ENCODE data around the gene KCNAB1. TPM values are rescaled to one million over a fixed set of nuclear protein-coding genes. Genes with fewer than 3 reads are reported as not detected.

KCNAB1 gene
- total RNA-seq, 2 donors from 2014 or later: 0.07 to 0.74 TPM

DNA sequence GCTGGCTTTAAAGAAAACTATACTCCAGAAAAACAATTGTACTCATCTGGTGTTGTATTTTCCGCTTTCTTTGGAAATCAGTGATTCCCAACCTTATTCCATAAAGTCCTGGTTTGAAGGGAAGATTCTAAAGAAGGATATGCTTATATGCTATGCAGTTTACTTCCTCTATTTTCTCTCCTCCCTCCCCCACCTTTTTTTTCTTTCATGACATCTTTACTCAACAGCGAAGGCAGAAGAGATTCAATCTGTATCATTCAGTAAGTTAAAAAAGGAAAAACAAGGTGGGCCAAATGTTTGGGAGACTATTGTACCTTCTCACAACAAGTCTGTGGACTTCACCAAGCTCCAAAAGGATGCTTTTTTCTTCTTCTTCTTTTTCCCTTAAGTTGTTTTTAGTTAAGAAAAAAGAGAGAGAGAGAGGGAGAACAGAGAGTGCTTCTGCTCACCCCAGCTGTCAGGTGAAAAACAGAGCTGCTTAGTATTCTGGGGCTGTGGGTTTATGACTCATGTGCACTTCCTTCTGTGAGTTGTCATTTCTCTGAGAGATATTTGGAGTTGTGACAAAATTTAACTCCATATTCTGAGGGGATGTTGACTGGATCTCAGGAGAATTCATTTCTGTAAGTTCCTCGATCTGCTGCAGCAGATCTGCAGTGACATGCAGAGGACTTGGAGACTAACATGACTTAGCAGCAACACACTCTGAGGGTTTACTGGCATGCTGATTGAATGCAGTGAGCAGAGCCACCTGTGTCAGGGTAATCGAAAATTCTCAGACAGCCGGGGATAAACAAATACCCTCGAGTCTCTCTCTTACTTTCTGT lies 363.8 kb downstream of the KCNAB1 start:
- Histone ChIP-seq H3K36me3 (no peaks in the 10 kb centered on the region), H3K4me1 (no peaks in the 10 kb centered on the region), H3K27me3 (no peaks in the 10 kb centered on the region), H3K4me3 (no peak overlapping the region), H3K9me3 (no peaks in the 10 kb centered on the region), H3K9ac (ENCODE audit: low read depth in 2 of 2, low read length in 2 of 2) (no peak overlapping the region), H3K27ac (peak overlapping the region; percentile 74)
- intact Hi-C loops (cut with DNase I): no loop called here
- no peak for TF ChIP-seq CTCF (IDR thresholded peaks at IDR 0.05)
- no peak for DNase-seq

- Histone ChIP-seq H3K9me3 (no peaks in the 10 kb centered on the region), H3K9ac (ENCODE audit: low read depth in 2 of 2, low read length in 2 of 2) (no peak overlapping the region), H3K27ac (no peak overlapping the region), H3K27me3 (no peaks in the 10 kb centered on the region), H3K4me3 (no peak overlapping the region), H3K4me1 (no peaks in the 10 kb centered on the region), H3K36me3 (no peaks in the 10 kb centered on the region)
- no peak for TF ChIP-seq CTCF (IDR thresholded peaks at IDR 0.05)
- DNase-seq: no peak
- intact Hi-C loops (cut with DNase I): no loop called here
Observed at GRCh38 chr3:156488767-156489166, 368.4 kb downstream of the KCNAB1 start.

- Histone ChIP-seq H3K36me3 (no peaks in the 10 kb centered on the region), H3K9me3 (no peaks in the 10 kb centered on the region), H3K9ac (ENCODE audit: low read depth in 2 of 2, low read length in 2 of 2) (no peak overlapping the region), H3K4me3 (no peak overlapping the region), H3K27ac (no peak overlapping the region), H3K27me3 (no peaks in the 10 kb centered on the region), H3K4me1 (no peaks in the 10 kb centered on the region)
- DNase-seq: no peak
- intact Hi-C loops (cut with DNase I): no loop called here
- TF ChIP-seq CTCF (IDR thresholded peaks at IDR 0.05): no peak
Observed at GRCh38 chr3:156489462-156489911, 369.1 kb downstream of the KCNAB1 start.

DNA sequence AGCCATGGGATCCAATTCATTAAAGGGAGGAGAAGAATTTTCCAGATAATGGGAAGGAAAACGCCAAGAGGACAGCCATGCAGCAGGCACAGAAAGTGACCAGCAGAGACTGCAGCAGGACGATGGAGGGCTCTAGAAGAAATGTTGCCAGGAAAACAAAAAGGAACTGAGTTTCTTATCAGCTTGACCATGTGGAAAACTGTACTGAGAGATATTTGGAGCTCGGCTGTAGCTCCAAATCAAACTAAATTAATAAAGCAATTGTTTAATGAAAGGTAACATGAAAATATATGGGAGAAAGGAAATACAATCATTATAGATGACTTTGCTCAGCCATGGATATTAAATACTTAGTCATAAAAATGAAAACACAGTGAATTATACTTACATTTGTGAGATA lies 370.8 kb downstream of the KCNAB1 start:
- no peaks in the 10 kb centered on the region for H3K9me3 ChIP-seq
- no peaks in the 10 kb centered on the region for H3K4me1 ChIP-seq
- no peak overlapping the region for H3K4me3 ChIP-seq
- no peak overlapping the region for H3K9ac ChIP-seq (ENCODE audit: low read depth in 2 of 2, low read length in 2 of 2)
- TF ChIP-seq CTCF (IDR thresholded peaks at IDR 0.05): no peak
- no peak overlapping the region for H3K27ac ChIP-seq
- DNase-seq: no peak
- H3K36me3 ChIP-seq: no peaks in the 10 kb centered on the region
- H3K27me3 ChIP-seq: no peaks in the 10 kb centered on the region
- intact Hi-C loops (cut with DNase I): no loop called here

- Histone ChIP-seq H3K27ac (no peak overlapping the region), H3K4me1 (no peaks in the 10 kb centered on the region), H3K4me3 (no peak overlapping the region), H3K27me3 (no peaks in the 10 kb centered on the region), H3K36me3 (no peaks in the 10 kb centered on the region), H3K9me3 (no peaks in the 10 kb centered on the region), H3K9ac (ENCODE audit: low read depth in 2 of 2, low read length in 2 of 2) (no peak overlapping the region)
- DNase-seq: no peak
- intact Hi-C loops (cut with DNase I): no loop called here
- no peak for TF ChIP-seq CTCF (IDR thresholded peaks at IDR 0.05)
Observed at GRCh38 chr3:156492801-156493261, 372.5 kb downstream of the KCNAB1 start.

Measured in colonic mucosa (tissue), 4 donors.